Muscle layer of colon (tissue), 2 donors: ENCODE measurements around the gene CWC22.

ENCODE experiments used
- H3K27ac ChIP-seq: one replicate; pipeline ENCODE4 v1.7.0; 2013; ENCODE audit warnings: low read depth, mild to moderate bottlenecking, low read length, moderate library complexity
- H3K27me3 ChIP-seq, 2 donors: one replicate each; pipeline ENCODE4 v1.7.0; 2013; ENCODE audit warnings: low read length in 2 of 2, mild to moderate bottlenecking in 2 of 2; ENCODE audit not compliant: insufficient read depth in 2 of 2, control insufficient read depth in 1 of 2
- H3K36me3 ChIP-seq: one replicate; pipeline ENCODE4 v1.7.0; 2013; ENCODE audit warnings: mild to moderate bottlenecking, low read length; ENCODE audit not compliant: insufficient read depth
- H3K4me1 ChIP-seq: one replicate; pipeline ENCODE4 v1.7.0; 2013; ENCODE audit warnings: mild to moderate bottlenecking, low read length; ENCODE audit not compliant: insufficient read depth
- H3K4me3 ChIP-seq, 2 donors: one replicate each; pipeline ENCODE4 v1.7.0; 2013; ENCODE audit warnings: low read length in 2 of 2, low read depth in 1 of 2, mild to moderate bottlenecking in 1 of 2, moderate library complexity in 1 of 2
- H3K9ac ChIP-seq: one replicate; pipeline ENCODE4 v1.7.0; 2013; ENCODE audit warnings: low read length
- H3K9me3 ChIP-seq: one replicate; pipeline ENCODE4 v1.7.0; 2013; ENCODE audit warnings: mild to moderate bottlenecking, low read length
- donor health status: abdominal sarcoma.
- donor health status: Adenocarcinoma of cecum.

Gene CWC22

DNA sequence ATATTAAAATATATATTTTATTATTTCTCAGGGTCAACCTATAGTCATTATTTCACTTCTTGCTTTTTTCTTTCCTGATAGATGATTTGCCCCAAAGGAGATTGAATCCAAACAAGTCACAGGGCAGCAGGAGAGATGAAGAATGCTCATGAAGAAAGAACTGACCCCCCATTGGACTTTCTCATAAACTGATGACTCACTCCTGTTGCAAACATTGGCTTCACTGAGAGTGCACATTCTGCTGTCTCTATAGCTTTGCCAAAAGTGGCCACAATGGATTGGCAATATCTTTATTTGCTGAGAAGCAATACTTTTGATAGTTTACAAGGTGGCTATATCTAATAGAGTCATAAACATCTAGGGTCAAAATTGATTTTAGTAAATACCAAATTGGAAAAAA lies 89.8 kb downstream of the CWC22 start:
- H3K9me3 ChIP-seq = no peaks in the 10 kb centered on the region
- no peaks in the 10 kb centered on the region for H3K36me3 ChIP-seq
- H3K27ac ChIP-seq = no peak overlapping the region
- H3K4me1 ChIP-seq = no peaks in the 10 kb centered on the region
- no peaks in the 10 kb centered on the region for H3K27me3 ChIP-seq
- H3K4me3 ChIP-seq = no peak overlapping the region
- H3K9ac ChIP-seq = no peak overlapping the region

GRCh38 chr2:179915395-179915992 lies 91.6 kb downstream of the CWC22 start:
- no peak overlapping the region for H3K27ac ChIP-seq
- H3K9ac ChIP-seq = no peak overlapping the region
- H3K36me3 ChIP-seq = no peaks in the 10 kb centered on the region
- H3K4me3 ChIP-seq = no peak overlapping the region
- no peaks in the 10 kb centered on the region for H3K27me3 ChIP-seq
- no peaks in the 10 kb centered on the region for H3K4me1 ChIP-seq
- H3K9me3 ChIP-seq = no peaks in the 10 kb centered on the region

- Histone ChIP-seq H3K27ac (no peak overlapping the region), H3K9ac (no peak overlapping the region), H3K4me1 (no peaks in the 10 kb centered on the region), H3K9me3 (no peaks in the 10 kb centered on the region), H3K4me3 (no peak overlapping the region), H3K27me3 (no peaks in the 10 kb centered on the region), H3K36me3 (no peaks in the 10 kb centered on the region)
These were observed 93.3 kb downstream of the CWC22 start for GRCh38 chr2:179913809-179914208.

- no peak overlapping the region for H3K9ac ChIP-seq
- no peaks in the 10 kb centered on the region for H3K9me3 ChIP-seq
- no peaks in the 10 kb centered on the region for H3K27me3 ChIP-seq
- H3K27ac ChIP-seq = no peak overlapping the region
- no peak overlapping the region for H3K4me3 ChIP-seq
- H3K36me3 ChIP-seq = no peaks in the 10 kb centered on the region
- H3K4me1 ChIP-seq = no peaks in the 10 kb centered on the region
These were observed 95.5 kb downstream of the CWC22 start for GRCh38 chr2:179911569-179911968.

DNA sequence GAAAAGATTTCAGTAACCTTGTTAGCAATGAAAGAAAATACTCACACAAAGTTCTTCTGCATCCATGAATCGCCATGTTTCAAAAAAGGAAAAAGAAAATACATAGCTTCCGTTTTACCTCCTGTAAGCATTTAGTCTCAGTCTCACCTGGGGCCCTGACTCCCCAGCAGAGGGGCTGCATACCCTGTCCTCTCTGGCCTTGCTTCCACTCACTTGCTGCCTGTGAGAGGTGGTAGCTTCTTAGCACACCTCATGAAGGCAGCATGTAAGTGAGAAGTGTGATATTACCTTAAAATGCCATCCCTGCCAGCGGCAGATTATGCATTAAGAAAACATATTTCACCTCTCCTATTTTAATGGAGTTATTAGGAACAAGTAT lies 96.4 kb downstream of the CWC22 start:
- no peaks in the 10 kb centered on the region for H3K4me1 ChIP-seq
- no peaks in the 10 kb centered on the region for H3K36me3 ChIP-seq
- H3K9me3 ChIP-seq = no peaks in the 10 kb centered on the region
- no peak overlapping the region for H3K9ac ChIP-seq
- no peaks in the 10 kb centered on the region for H3K27me3 ChIP-seq
- H3K27ac ChIP-seq = no peak overlapping the region
- H3K4me3 ChIP-seq = no peak overlapping the region

DNA sequence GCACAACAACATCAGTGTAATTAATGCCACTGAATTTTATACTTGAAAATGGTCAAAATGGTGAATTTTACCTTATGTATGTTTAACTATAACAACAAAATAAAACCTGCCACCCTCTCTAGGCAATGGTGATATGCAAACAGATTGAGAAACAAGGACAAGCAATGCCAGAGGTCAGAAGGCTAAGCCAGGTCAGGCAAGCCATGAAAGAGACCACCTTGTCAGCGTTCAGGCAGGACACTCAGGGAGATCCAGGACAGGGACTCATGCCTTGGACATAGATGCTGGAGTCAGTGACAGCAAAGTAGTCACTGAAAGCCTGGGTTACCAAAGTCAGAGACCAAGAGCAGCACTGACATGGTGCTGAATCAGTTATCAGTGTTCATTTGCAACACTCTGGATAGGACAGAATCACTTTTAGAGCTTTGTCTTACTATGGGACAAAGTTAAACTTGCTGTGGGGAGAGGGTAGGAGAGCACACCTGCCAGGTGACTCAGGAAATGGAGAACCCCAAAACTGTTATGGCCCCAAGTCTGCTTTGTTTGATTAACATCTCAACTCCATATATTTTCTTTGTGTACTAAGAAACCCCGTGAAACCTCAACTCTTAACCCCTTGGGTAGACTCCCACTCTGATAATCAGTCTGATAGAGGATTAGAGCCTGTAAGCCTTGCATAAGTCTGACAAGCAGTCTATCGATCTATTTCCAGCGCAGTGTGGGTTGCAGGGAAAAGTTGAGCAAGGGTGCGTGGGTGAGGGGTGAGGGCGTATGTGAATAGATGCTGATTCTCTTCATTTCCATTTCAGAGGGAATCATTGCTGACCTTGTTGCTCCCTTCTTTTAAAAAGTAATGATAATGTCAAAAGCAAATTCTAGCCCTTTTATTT lies 97.0 kb downstream of the CWC22 start:
- H3K4me3 ChIP-seq = no peak overlapping the region
- no peaks in the 10 kb centered on the region for H3K4me1 ChIP-seq
- no peak overlapping the region for H3K9ac ChIP-seq
- H3K36me3 ChIP-seq = no peaks in the 10 kb centered on the region
- H3K27me3 ChIP-seq = no peaks in the 10 kb centered on the region
- no peak overlapping the region for H3K27ac ChIP-seq
- no peaks in the 10 kb centered on the region for H3K9me3 ChIP-seq

DNA sequence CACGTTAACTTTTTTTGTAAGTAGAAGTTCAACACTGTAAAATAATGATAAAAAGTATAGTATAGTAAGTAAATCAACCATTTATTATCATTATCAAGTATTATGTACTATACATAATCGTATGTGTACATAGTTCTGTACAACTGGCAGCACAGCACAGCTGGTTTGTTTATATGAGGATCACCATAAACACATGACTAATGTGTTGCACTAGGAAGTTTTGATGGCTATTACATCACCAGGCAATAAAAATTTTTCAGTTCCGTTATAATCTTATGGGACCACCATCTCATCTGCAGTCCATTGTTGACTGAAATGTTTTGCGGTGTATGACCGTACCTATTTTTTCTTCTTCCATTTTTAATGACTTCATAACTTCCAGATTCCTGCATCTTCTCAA lies 106.4 kb downstream of the CWC22 start:
- Histone ChIP-seq H3K4me3 (no peak overlapping the region), H3K9me3 (no peaks in the 10 kb centered on the region), H3K27ac (no peak overlapping the region), H3K4me1 (no peaks in the 10 kb centered on the region), H3K36me3 (no peaks in the 10 kb centered on the region), H3K27me3 (no peaks in the 10 kb centered on the region), H3K9ac (no peak overlapping the region)

- no peak overlapping the region for H3K4me3 ChIP-seq
- H3K9me3 ChIP-seq = no peaks in the 10 kb centered on the region
- H3K27ac ChIP-seq = no peak overlapping the region
- H3K4me1 ChIP-seq = no peaks in the 10 kb centered on the region
- H3K27me3 ChIP-seq = no peaks in the 10 kb centered on the region
- H3K36me3 ChIP-seq = no peaks in the 10 kb centered on the region
- H3K9ac ChIP-seq = no peak overlapping the region
These were observed 107.4 kb downstream of the CWC22 start for GRCh38 chr2:179899666-179900065.

DNA sequence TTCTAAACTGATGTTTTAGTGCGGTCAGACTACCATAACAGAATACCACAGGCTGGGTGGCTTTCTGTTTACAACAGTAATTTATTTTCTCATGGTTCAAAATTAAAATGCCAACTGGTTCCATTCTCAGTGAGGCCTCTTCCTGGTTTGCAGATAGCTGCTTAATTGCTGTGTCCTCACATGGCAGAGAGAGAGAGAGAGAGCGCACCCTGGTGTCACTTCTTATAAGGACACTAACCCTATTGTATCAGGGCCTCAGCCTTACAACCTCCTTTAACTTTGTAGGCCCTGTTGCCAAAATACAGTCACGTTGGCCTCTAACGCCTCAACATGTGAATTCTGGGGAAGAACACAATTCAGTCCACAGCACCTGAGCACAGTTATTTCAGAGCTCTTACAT lies 108.2 kb downstream of the CWC22 start:
- no peak overlapping the region for H3K4me3 ChIP-seq
- H3K36me3 ChIP-seq = no peaks in the 10 kb centered on the region
- no peak overlapping the region for H3K9ac ChIP-seq
- H3K27ac ChIP-seq = no peak overlapping the region
- no peaks in the 10 kb centered on the region for H3K4me1 ChIP-seq
- H3K27me3 ChIP-seq = no peaks in the 10 kb centered on the region
- H3K9me3 ChIP-seq = no peaks in the 10 kb centered on the region
